GM10248 (cell line): Measurements from ENCODE around the gene ARHGAP26.

Experiments
- CTCF ChIA-PET: fragments of 300-600 bp; sonication (Branson Sonifier 250); formaldehyde crosslinking; extraction: SDS; loops from one replicate; lab custom pipeline; 2021; ENCODE audit warnings: antibody characterized with exemption; lab: Yijun Ruan, JAX
- POLR2A ChIA-PET: fragments of 350-650 bp; sonication (Branson Sonifier 250); formaldehyde crosslinking; extraction: SDS; loops from one replicate; lab custom pipeline; 2020; ENCODE audit warnings: antibody characterized with exemption; lab: Yijun Ruan, JAX
- DNase-seq: peaks from one replicate; pipeline ENCODE4 v3.0.0; 2012; ENCODE audit errors: extremely low spot score
- CTCF ChIP-seq: IDR thresholded peaks from 2 replicates; pipeline ENCODE4 v1.5.1; 2012; ENCODE audit warnings: mild to moderate bottlenecking, low read depth; ENCODE audit errors: extremely low read depth, missing control alignments, control extremely low read depth

Gene ARHGAP26

GRCh38 chr5:142902186-142902965, 132.2 kb downstream of the ARHGAP26 start:
- DNase-seq, result no peak
- TF ChIP-seq CTCF, result no peak
- ChIA-PET CTCF (interaction anchor here (0.9 to 2.5 kb wide), 2 partner anchors 11 to 14 kb away, joined by 3 to 6 read pairs; no protein-coding TSS in a partner anchor), POLR2A (no interaction called here)

GRCh38 chr5:142904416-142904815, 134.2 kb downstream of the ARHGAP26 start:
- ChIA-PET CTCF (interaction anchor here (1.5 to 1.8 kb wide), 2 partner anchors 7 to 37 kb away, joined by 5 read pairs; no protein-coding TSS in a partner anchor), POLR2A (no interaction called here)
- no peak for TF ChIP-seq CTCF
- DNase-seq, result no peak

- DNase-seq, result no peak
- CTCF ChIA-PET, result interaction anchor here (1.5 to 1.8 kb wide), 2 partner anchors 8 to 38 kb away, joined by 5 read pairs; no protein-coding TSS in a partner anchor
- POLR2A ChIA-PET, result no interaction called here
- TF ChIP-seq CTCF, result no peak
These were observed 135.2 kb downstream of the ARHGAP26 start for GRCh38 chr5:142905348-142905747.

GRCh38 chr5:142906863-142907671, 136.9 kb downstream of the ARHGAP26 start:
- ChIA-PET CTCF (interaction anchor here (0.8 to 2.1 kb wide), 5 partner anchors 8 to 194 kb away, joined by 3 to 7 read pairs (median 3); no protein-coding TSS in a partner anchor), POLR2A (interaction anchor here (0.6 kb wide), 1 partner anchor 63 kb away, joined by 3 read pairs; no protein-coding TSS in a partner anchor)
- DNase-seq, result no peak
- no peak for TF ChIP-seq CTCF

- no peak for TF ChIP-seq CTCF
- POLR2A ChIA-PET, result interaction anchor here (0.5 kb wide), 1 partner anchor 495 kb away, joined by 3 read pairs; no protein-coding TSS in a partner anchor
- DNase-seq, result no peak
- CTCF ChIA-PET, result interaction anchor here (0.7 to 2.1 kb wide), 5 partner anchors 8 to 196 kb away, joined by 3 to 7 read pairs (median 3); no protein-coding TSS in a partner anchor
These were observed 138.5 kb downstream of the ARHGAP26 start for GRCh38 chr5:142908659-142909058.

- no peak for DNase-seq
- ChIA-PET CTCF (interaction anchor here (1.5 kb wide), 1 partner anchor 22 kb away, joined by 5 read pairs; no protein-coding TSS in a partner anchor), POLR2A (no interaction called here)
- TF ChIP-seq CTCF, result no peak
These were observed 140.0 kb downstream of the ARHGAP26 start for GRCh38 chr5:142910128-142910527.
